ENCODE measurements around the gene KCNG2. TPM values are rescaled to one million over a fixed set of nuclear protein-coding genes. Genes with fewer than 3 reads are reported as not detected.
A peak's percentile ranks its signal among the peaks of the same experiment; 100 is the strongest.

KCNG2 gene
- total and polyA plus RNA-seq, 2 of the 13 experiments (the other 11 are each of a cell fraction or from before 2014, with no cell fraction given) = not detected

- TF ChIP-seq NR2F6 (IDR thresholded peaks at IDR 0.05) (no peak), NR2F6 (CRISPR knock-in tag; IDR thresholded peaks at IDR 0.05) (0 out of 2 replicates have a peak, but pooled peaks have one; percentile 37), CEBPG (CRISPR knock-in tag; IDR thresholded peaks at IDR 0.05) (peak; percentile 39; the same call in 1 of the 2 replicates), BHLHE40 (IDR thresholded peaks at IDR 0.05; ENCODE audit: low read length) (0 out of 2 replicates have a peak, but pooled peaks have one; percentile 22), ETV5 (CRISPR knock-in tag; IDR thresholded peaks at IDR 0.05; ENCODE audit: borderline replicate concordance) (peak; percentile 69; the same call in 1 of the 2 replicates), RARA (CRISPR knock-in tag; IDR thresholded peaks at IDR 0.05) (peak; percentile 86)
Observed at GRCh38 chr18:79823120-79823519, 25.4 kb downstream of the KCNG2 start (continued).

GRCh38 chr18:79825913-79826312 lies 28.2 kb downstream of the KCNG2 start:
- Histone ChIP-seq H3K9me3 (ENCODE audit: low read length) (no peaks in the 10 kb centered on the region), H3K4me1 (ENCODE audit: insufficient read depth, low read length) (peaks cover 18% of the 10 kb centered on the region), H3K79me2 (ENCODE audit: insufficient read depth, low read length) (no peaks in the 10 kb centered on the region), H2AFZ (ENCODE audit: low read length) (no peak overlapping the region), H3K4me3 (replicated peaks in 1 of 3; ENCODE audit: insufficient read depth in 1 of 3, low read depth in 2 of 3, low read length in 3 of 3) (no peak overlapping the region), H3K36me3 (replicated peaks in 1 of 2; ENCODE audit: control insufficient read depth in 1 of 2, insufficient read depth in 2 of 2, low read length in 2 of 2) (no peaks in the 10 kb centered on the region), H3K9ac (ENCODE audit: insufficient read depth, low read depth, low read length) (no peak overlapping the region), H3K4me2 (ENCODE audit: low read depth, low read length) (no peak overlapping the region), H3K27ac (ENCODE audit: extremely low read length, insufficient read depth, low read length) (no peak overlapping the region), H3K27me3 (ENCODE audit: control insufficient read depth in 1 of 2, insufficient read depth in 2 of 2, low read length in 2 of 2) (peaks cover 2 to 28% of the 10 kb centered on the region in 2 experiments; a peak in 3 of 5 replicates), H4K20me1 (ENCODE audit: insufficient read depth, low read length) (no peaks in the 10 kb centered on the region)
- ChIA-PET CTCF (ENCODE audit: low intra/inter-chr PET ratio, low total read pairs) (no interaction called here), POLR2A (no interaction called here)
- WGBS (ENCODE audit: low lambda C conversion rate) = 67% methylated on average over 20 of the region's 26 CpGs
- ATAC-seq = no peak
- in situ Hi-C loops (cut with HindIII; ENCODE audit: extremely low pct_ligation_motif_present, low pct_unique_long_range_greater_than_20kb) (no loop called here), intact Hi-C loops (cut with micrococcal nuclease; ENCODE audit: unreplicated experiment) (no loop called here)
- DNase-seq (ENCODE audit: low spot score) = no peak
- BruUV-seq (replicated peaks) = no TSS peak
- no peak for FAIRE-seq
- TF ChIP-seq RFXANK (CRISPR knock-in tag; IDR thresholded peaks at IDR 0.05) (no peak), ZNF232 (CRISPR knock-in tag; IDR thresholded peaks at IDR 0.05; ENCODE audit: borderline replicate concordance) (no peak), ESRRA (CRISPR knock-in tag; IDR thresholded peaks at IDR 0.05; ENCODE audit: low read depth) (no peak), HINFP (CRISPR knock-in tag; IDR thresholded peaks at IDR 0.05; ENCODE audit: low read depth) (no peak)

Measured in HepG2 (cell line).